Fibroblast of lung (primary cell): ENCODE results near the gene AKAP12. TPM values are rescaled to one million over a fixed set of nuclear protein-coding genes. Genes with fewer than 3 reads are reported as not detected.
A peak's percentile ranks its signal among the peaks of the same experiment; 100 is the strongest.

ENCODE experiments used
- DNase-seq, 2 donors: peaks; one replicate each; pipeline versions ENCODE4 v3.0.0 to v3.0.0-alpha.2; 2010; ENCODE audit warnings: low read depth in 2 of 2
- H2AFZ ChIP-seq: 2 replicates; pipeline ENCODE4 v1.5.1; 2012; ENCODE audit warnings: low read length, control low read depth, inconsistent platforms
- H3K27ac ChIP-seq: 2 replicates; pipeline ENCODE4 v1.5.1; 2011; ENCODE audit warnings: low read length, control low read depth; ENCODE audit not compliant: insufficient read depth
- H3K27me3 ChIP-seq: 2 replicates; pipeline ENCODE4 v1.5.1; 2011; ENCODE audit warnings: mild to moderate bottlenecking, low read length; ENCODE audit not compliant: control insufficient read depth, insufficient read depth
- H3K36me3 ChIP-seq: 2 replicates; pipeline ENCODE4 v1.5.1; 2011; ENCODE audit warnings: low read length; ENCODE audit not compliant: control insufficient read depth, insufficient read depth
- H3K4me1 ChIP-seq: 2 replicates; pipeline ENCODE4 v1.5.1; 2011; ENCODE audit warnings: low read length; ENCODE audit not compliant: control insufficient read depth, insufficient read depth; ENCODE audit errors: extremely low read depth
- H3K4me2 ChIP-seq: 2 replicates; pipeline ENCODE4 v1.5.1; 2011; ENCODE audit warnings: low read length, control low read depth; ENCODE audit not compliant: insufficient read depth; ENCODE audit errors: extremely low read depth
- H3K4me3 ChIP-seq, 4 experiments: fragments of 200-600 bp in 1 of 4; sonication (generic) in 1 of 4; replicated peaks in 1 of 4; 2 replicates each; pipeline ENCODE4 v1.5.1; 2011 to 2016; ENCODE audit warnings: low read length in 4 of 4, low read depth in 3 of 4, mild to moderate bottlenecking in 3 of 4, control low read depth in 2 of 4, inconsistent platforms in 1 of 4, mixed read lengths in 1 of 4; ENCODE audit not compliant: insufficient read depth in 1 of 4; ENCODE audit errors: control extremely low read depth in 1 of 4
- H3K79me2 ChIP-seq: 2 replicates; pipeline ENCODE4 v1.5.1; 2012; ENCODE audit warnings: mild to moderate bottlenecking, low read length, inconsistent platforms; ENCODE audit not compliant: control insufficient read depth, insufficient read depth
- H3K9ac ChIP-seq: 2 replicates; pipeline ENCODE4 v1.5.1; 2011; ENCODE audit warnings: mild to moderate bottlenecking, low read length, control low read depth; ENCODE audit not compliant: insufficient read depth
- H3K9me3 ChIP-seq: 2 replicates; pipeline ENCODE4 v1.5.1; 2012; ENCODE audit warnings: low read depth, low read length; ENCODE audit not compliant: control insufficient read depth, insufficient read depth
- H4K20me1 ChIP-seq: 2 replicates; pipeline ENCODE4 v1.5.1; 2011; ENCODE audit warnings: low read length; ENCODE audit not compliant: control insufficient read depth, insufficient read depth; ENCODE audit errors: extremely low read depth
- CTCF ChIP-seq, 2 donors: IDR thresholded peaks in 1 of 2; conservative IDR thresholded peaks in 1 of 2; 1 replicate in 1 of 2; 2 replicates in 1 of 2; pipeline ENCODE4 v1.5.1; 2011 to 2012; ENCODE audit warnings: low read length in 2 of 2, control low read depth in 1 of 2, inconsistent platforms in 1 of 2, low read depth in 1 of 2, mild to moderate bottlenecking in 1 of 2
- EZH2 ChIP-seq: IDR thresholded peaks from 2 replicates; pipeline ENCODE4 v1.5.1; 2012; ENCODE audit warnings: low read length, control low read depth, mild to moderate bottlenecking; ENCODE audit errors: missing control alignments
- polyA plus RNA-seq, 2 donors: library from polyadenylated mRNA; depleted of rRNA in 1 of 2; stranded (reverse) in 1 of 2; unstranded in 1 of 2; fragments of >200 nt; gene quantifications; 2 replicates each; pipeline ENCODE4 v1.2.1, GENCODE V29; 2011 to 2012; ENCODE audit warnings: missing spikeins in 1 of 2
- total RNA-seq: library from RNA; depleted of rRNA; stranded (reverse); fragments of >200 nt; gene quantifications from 2 replicates; pipeline ENCODE4 v1.2.1, GENCODE V29; 2014

The AKAP12 gene
- total and polyA plus RNA-seq, 2 donors (not counting 1 experiment from before 2014, with no cell fraction given): 68.5 to 133 TPM

- no peaks in the 10 kb centered on the region for H3K4me1 ChIP-seq
- H3K4me2 ChIP-seq: no peak overlapping the region
- DNase-seq: no peak
- H3K9ac ChIP-seq: no peak overlapping the region
- H3K9me3 ChIP-seq: no peaks in the 10 kb centered on the region
- no peaks in the 10 kb centered on the region for H3K36me3 ChIP-seq
- H2AFZ ChIP-seq: no peak overlapping the region
- H4K20me1 ChIP-seq: no peaks in the 10 kb centered on the region
- no peak overlapping the region for H3K27ac ChIP-seq
- H3K27me3 ChIP-seq: no peaks in the 10 kb centered on the region
- TF ChIP-seq CTCF (conservative IDR thresholded peaks at IDR 0.05 in 1 of 2, IDR thresholded peaks at IDR 0.05 in 1 of 2; ENCODE audit: low read depth in 1 of 2, low read length in 2 of 2) (no peak), EZH2 (no peak)
- H3K79me2 ChIP-seq: peaks cover 1% of the 10 kb centered on the region
- no peak overlapping the region for H3K4me3 ChIP-seq
Measured at GRCh38 chr6:151248295-151248694, 8.5 kb downstream of the AKAP12 start.

- Histone ChIP-seq H2AFZ (no peak overlapping the region), H3K4me2 (no peak overlapping the region), H3K27me3 (no peaks in the 10 kb centered on the region), H3K27ac (no peak overlapping the region), H3K4me3 (no peak overlapping the region), H3K4me1 (peaks cover 3% of the 10 kb centered on the region), H4K20me1 (no peaks in the 10 kb centered on the region), H3K9me3 (no peaks in the 10 kb centered on the region), H3K79me2 (no peaks in the 10 kb centered on the region), H3K9ac (no peak overlapping the region), H3K36me3 (no peaks in the 10 kb centered on the region)
- no peak for TF ChIP-seq EZH2
- TF ChIP-seq CTCF (conservative IDR thresholded peaks at IDR 0.05 in 1 of 2, IDR thresholded peaks at IDR 0.05 in 1 of 2; ENCODE audit: low read depth in 1 of 2, low read length in 2 of 2): no peak
- no peak for DNase-seq
Measured at GRCh38 chr6:151252634-151253033, 12.9 kb downstream of the AKAP12 start.

- peaks cover 3% of the 10 kb centered on the region for H3K4me1 ChIP-seq
- no peaks in the 10 kb centered on the region for H3K36me3 ChIP-seq
- H3K4me3 ChIP-seq: no peak overlapping the region
- no peaks in the 10 kb centered on the region for H3K79me2 ChIP-seq
- TF ChIP-seq EZH2: no peak
- TF ChIP-seq CTCF (conservative IDR thresholded peaks at IDR 0.05 in 1 of 2, IDR thresholded peaks at IDR 0.05 in 1 of 2; ENCODE audit: low read depth in 1 of 2, low read length in 2 of 2): no peak
- no peaks in the 10 kb centered on the region for H3K27me3 ChIP-seq
- H3K9me3 ChIP-seq: no peaks in the 10 kb centered on the region
- no peaks in the 10 kb centered on the region for H4K20me1 ChIP-seq
- DNase-seq: peak; percentile 35 to 79
- H3K27ac ChIP-seq: no peak overlapping the region
- no peak overlapping the region for H3K9ac ChIP-seq
- no peak overlapping the region for H2AFZ ChIP-seq
- peak overlapping the region; percentile 20 for H3K4me2 ChIP-seq
Measured at GRCh38 chr6:151254451-151255081, 14.8 kb downstream of the AKAP12 start.
